ENCODE results near the gene GAS2. TPM values are rescaled to one million over a fixed set of nuclear protein-coding genes. Genes with fewer than 3 reads are reported as not detected.

GAS2 gene
- total RNA-seq, 6 experiments from 2014 or later = 16.1 to 35.6 (median 27.8) TPM

DNA sequence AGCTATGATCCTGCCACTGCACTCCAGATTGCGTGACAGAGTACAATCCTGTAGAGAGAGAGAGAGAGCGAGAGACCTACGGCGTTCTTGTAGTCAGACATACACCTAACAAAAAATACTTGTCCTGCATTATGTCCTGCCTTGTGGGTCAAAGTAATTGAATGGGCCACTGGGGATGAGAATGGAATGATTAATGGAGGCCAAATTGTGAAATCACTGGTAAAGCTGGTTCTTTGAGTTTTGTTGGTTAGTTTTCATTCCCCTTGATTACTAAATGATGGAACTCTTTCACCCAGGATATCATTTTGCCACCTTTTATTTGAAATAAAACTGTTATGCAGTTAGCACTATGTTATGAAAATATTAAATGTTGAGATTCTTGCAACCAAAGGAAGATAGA, 18.7 kb downstream of the GAS2 start:
- ATAC-seq (no peak), DNase-seq (no peak)
- WGBS (ENCODE audit: insufficient coverage, low coverage, low lambda C conversion rate, missing lambda C conversion rate) = 97% methylated on average over 4 of the region's 4 CpGs
- Histone ChIP-seq H3K36me3 (no peaks in the 10 kb centered on the region), H3K27ac (no peak overlapping the region), H3K9me3 (no peaks in the 10 kb centered on the region), H3K27me3 (no peaks in the 10 kb centered on the region), H3K4me3 (no peak overlapping the region), H3K4me1 (peaks cover 0 to 7% (median 3%) of the 10 kb centered on the region in 4 donors)
- TF ChIP-seq POLR2A (IDR thresholded peaks at IDR 0.05) = no peak
- TF ChIP-seq, protein P1, sequence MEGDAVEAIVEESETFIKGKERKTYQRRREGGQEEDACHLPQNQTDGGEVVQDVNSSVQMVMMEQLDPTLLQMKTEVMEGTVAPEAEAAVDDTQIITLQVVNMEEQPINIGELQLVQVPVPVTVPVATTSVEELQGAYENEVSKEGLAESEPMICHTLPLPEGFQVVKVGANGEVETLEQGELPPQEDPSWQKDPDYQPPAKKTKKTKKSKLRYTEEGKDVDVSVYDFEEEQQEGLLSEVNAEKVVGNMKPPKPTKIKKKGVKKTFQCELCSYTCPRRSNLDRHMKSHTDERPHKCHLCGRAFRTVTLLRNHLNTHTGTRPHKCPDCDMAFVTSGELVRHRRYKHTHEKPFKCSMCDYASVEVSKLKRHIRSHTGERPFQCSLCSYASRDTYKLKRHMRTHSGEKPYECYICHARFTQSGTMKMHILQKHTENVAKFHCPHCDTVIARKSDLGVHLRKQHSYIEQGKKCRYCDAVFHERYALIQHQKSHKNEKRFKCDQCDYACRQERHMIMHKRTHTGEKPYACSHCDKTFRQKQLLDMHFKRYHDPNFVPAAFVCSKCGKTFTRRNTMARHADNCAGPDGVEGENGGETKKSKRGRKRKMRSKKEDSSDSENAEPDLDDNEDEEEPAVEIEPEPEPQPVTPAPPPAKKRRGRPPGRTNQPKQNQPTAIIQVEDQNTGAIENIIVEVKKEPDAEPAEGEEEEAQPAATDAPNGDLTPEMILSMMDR (IDR thresholded peaks at IDR 0.05) = no peak
- intact Hi-C loops (cut with DNase I) = no loop called here

DNA sequence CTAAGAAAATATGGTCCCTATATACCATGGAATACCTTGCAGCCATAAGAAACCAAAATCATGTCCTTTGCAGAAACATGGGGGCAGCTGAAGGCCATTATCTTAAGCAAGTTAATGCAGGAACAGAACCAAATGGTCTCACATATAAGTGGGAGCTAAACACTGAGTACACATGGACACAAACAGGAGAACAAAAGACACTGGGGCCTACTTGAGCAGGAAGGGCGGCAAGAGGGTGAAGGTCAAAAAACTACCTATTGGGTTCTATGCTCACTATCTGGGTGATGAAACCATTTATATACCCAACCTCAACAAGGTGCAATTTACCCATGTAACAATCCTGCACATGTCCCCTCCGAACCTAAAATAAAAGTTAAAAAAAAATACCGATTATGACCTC, 22.5 kb downstream of the GAS2 start:
- H3K36me3 ChIP-seq = no peaks in the 10 kb centered on the region
- no peak overlapping the region for H3K4me3 ChIP-seq
- no peaks in the 10 kb centered on the region for H3K27me3 ChIP-seq
- no peaks in the 10 kb centered on the region for H3K9me3 ChIP-seq
- H3K27ac ChIP-seq = no peak overlapping the region
- 55% methylated on average over 3 of the region's 3 CpGs for WGBS (ENCODE audit: insufficient coverage, low coverage, low lambda C conversion rate, missing lambda C conversion rate)
- TF ChIP-seq POLR2A (IDR thresholded peaks at IDR 0.05) = no peak
- TF ChIP-seq, protein P1 (IDR thresholded peaks at IDR 0.05) = no peak
- ATAC-seq = peak in 2 of 4 donors; percentile 24 to 43
- no peak for DNase-seq
- peaks cover 0 to 7% (median 0%) of the 10 kb centered on the region in 4 donors for H3K4me1 ChIP-seq
- intact Hi-C loops (cut with DNase I) = no loop called here

DNA sequence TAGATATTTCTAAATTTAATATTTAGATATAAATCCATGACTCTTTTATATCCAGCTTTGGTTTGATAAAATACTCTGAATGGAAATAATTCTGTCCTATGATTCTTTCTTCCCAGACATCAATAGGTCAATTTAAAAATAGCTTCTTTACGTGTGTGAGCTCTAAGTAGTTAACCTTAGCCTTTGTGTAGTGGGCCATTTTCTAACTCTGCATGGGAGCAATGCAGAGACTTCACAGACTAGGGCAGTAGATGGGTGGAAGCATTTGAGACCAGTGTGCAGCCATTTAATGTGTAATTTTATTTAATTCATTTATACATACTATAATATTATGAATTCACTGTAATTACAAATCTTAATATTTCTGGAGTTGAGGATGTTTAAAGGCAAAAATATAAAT, 23.8 kb downstream of the GAS2 start:
- intact Hi-C loops (cut with DNase I) = no loop called here
- H3K27ac ChIP-seq = no peak overlapping the region
- H3K9me3 ChIP-seq = no peaks in the 10 kb centered on the region
- H3K4me3 ChIP-seq = no peak overlapping the region
- 71% methylated on average over 1 of the region's 1 CpG for WGBS (ENCODE audit: insufficient coverage, low coverage, low lambda C conversion rate, missing lambda C conversion rate)
- ATAC-seq (no peak), DNase-seq (no peak)
- H3K4me1 ChIP-seq = peaks cover 0 to 5% (median 0%) of the 10 kb centered on the region in 4 donors
- TF ChIP-seq, protein P1 (IDR thresholded peaks at IDR 0.05) = no peak
- no peak for TF ChIP-seq POLR2A (IDR thresholded peaks at IDR 0.05)
- no peaks in the 10 kb centered on the region for H3K27me3 ChIP-seq
- H3K36me3 ChIP-seq = no peaks in the 10 kb centered on the region

DNA sequence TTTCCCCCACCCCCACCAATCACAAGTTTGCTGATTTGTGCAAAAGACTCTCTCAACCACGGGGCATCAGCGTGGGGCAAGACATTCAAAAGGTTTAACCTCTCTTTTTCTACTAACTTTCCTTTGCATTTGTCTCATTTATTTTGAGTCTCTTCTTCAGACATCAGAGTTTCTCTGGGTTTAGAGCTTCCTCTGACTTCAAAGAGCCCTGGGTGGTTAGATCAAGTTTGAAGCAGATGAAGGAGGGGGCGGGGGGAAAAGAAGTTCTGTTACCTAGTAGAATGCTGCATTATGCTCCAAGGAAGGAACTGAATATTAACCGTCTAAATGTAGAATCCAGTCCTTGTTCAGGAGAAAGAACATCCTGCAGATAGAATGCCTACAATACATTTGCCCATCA, 24.5 kb downstream of the GAS2 start:
- intact Hi-C loops (cut with DNase I) = no loop called here
- DNase-seq = no peak
- H3K27me3 ChIP-seq = no peaks in the 10 kb centered on the region
- H3K4me1 ChIP-seq = no peaks in the 10 kb centered on the region
- 64% methylated on average over 4 of the region's 4 CpGs for WGBS (ENCODE audit: insufficient coverage, low coverage, low lambda C conversion rate, missing lambda C conversion rate)
- H3K9me3 ChIP-seq = no peaks in the 10 kb centered on the region
- no peak for TF ChIP-seq POLR2A (IDR thresholded peaks at IDR 0.05)
- TF ChIP-seq, protein P1 (IDR thresholded peaks at IDR 0.05) = no peak
- no peak overlapping the region for H3K4me3 ChIP-seq
- ATAC-seq = no peak
- no peaks in the 10 kb centered on the region for H3K36me3 ChIP-seq
- H3K27ac ChIP-seq = no peak overlapping the region

DNA sequence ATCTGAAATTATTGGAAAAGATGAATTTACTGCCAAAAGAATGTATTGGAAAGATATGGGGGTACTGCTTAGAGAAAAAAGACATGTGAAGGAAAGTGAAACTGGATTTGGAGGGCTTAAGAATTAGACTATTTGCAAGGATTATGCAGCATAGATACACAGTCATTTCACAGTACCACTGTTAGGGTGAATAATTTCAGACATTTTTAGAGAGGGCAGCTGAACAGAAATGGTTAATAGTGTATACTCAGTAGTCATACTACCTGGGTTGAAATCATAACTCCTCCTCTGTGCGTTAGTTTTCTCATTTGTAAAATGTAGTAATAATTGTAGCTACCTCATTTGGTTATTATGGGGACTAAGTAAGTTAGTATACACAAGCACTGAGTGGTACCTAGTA, 33.0 kb downstream of the GAS2 start:
- no CpG with 5 or more reads among the region's 1 CpG for WGBS (ENCODE audit: insufficient coverage, low coverage, low lambda C conversion rate, missing lambda C conversion rate)
- Histone ChIP-seq H3K9me3 (no peaks in the 10 kb centered on the region), H3K27me3 (no peaks in the 10 kb centered on the region), H3K4me3 (no peak overlapping the region), H3K36me3 (no peaks in the 10 kb centered on the region), H3K4me1 (peaks cover 0 to 3% (median 0%) of the 10 kb centered on the region in 4 donors), H3K27ac (no peak overlapping the region)
- ATAC-seq (no peak), DNase-seq (no peak)
- intact Hi-C loops (cut with DNase I) = no loop called here
- no peak for TF ChIP-seq POLR2A (IDR thresholded peaks at IDR 0.05)
- TF ChIP-seq, protein P1 (IDR thresholded peaks at IDR 0.05) = no peak

All from right lobe of liver (tissue), 6 donors.